ENCODE results near the gene TUBB4B. TPM values are rescaled to one million over a fixed set of nuclear protein-coding genes. Genes with fewer than 3 reads are reported as not detected.

Gene TUBB4B
- polyA plus RNA-seq, 4 donors: 343 to 454 (median 348) TPM

DNA sequence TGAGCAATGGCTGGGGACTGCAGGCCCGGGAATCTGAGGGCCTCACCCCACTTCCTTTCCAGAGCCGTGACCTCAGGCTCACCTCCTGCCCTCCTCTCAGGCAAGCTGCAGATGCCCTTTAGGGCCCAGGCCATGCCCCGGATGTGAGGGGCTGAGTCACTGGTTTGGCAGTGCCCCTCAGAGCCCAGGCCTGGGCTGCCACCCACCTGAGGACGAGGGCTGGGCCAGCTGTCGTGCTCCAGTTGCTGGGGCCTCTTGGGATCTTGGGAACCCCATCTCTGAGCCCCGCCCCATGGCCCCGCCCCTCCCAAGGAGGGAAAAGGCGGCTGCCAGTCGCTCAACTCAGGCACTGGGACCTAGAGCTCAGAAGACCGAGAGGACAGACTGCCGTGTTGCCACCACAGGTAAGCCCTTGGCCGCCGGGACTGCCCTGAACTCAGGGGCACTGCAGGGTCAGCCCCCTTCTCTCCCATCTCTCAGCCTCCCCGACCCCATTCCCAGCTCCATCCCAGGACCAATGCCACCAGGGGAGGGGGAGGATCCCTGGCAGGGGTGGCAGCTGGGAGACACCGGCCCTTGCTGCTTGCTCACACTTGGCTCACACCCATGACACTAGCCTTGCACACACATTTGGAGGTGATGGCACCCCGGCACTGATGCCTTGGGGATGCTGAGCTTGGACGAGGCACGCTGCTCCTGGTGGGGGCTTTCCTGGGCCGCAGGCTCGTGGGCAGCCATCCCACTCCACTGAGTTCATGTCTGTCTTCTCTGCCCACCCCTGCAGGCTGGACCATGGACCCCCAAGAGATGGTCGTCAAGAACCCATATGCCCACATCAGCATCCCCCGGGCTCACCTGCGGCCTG lies 16.0 kb upstream of the TUBB4B start, which contains the start of gene CYSRT1:
CYSRT1 (plus strand) TSS at position 345 of the 865 bp plus-strand sequence; CDS start at position 793, 448 bp downstream.
- DNase-seq (ENCODE audit: low read depth in 4 of 4, low spot score in 3 of 4): no peak

DNA sequence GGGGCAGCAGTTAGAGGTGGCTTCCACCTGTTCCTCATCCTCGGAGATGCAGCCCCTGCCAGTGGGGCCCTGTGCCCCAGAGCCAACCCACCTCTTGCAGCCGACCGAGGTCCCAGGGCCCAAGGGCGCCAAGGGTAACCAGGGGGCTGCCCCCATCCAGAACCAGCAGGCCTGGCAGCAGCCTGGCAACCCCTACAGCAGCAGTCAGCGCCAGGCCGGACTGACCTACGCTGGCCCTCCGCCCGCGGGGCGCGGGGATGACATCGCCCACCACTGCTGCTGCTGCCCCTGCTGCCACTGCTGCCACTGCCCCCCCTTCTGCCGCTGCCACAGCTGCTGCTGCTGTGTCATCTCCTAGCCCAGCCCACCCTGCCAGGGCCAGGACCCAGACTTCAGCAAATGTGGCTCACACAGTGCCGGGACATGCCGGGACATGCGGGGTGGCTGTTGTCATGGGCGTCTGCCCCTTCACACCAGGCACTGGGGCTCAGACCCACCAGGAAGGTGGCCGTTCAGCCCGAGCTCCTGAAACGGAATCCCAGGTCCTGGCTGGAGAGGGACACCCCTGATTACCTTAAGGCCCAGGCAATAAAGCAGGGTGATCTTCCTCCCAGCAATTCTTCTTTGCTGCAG lies 15.3 kb upstream of the TUBB4B start:
- no peak for DNase-seq (ENCODE audit: low read depth in 4 of 4, low spot score in 3 of 4)

DNA sequence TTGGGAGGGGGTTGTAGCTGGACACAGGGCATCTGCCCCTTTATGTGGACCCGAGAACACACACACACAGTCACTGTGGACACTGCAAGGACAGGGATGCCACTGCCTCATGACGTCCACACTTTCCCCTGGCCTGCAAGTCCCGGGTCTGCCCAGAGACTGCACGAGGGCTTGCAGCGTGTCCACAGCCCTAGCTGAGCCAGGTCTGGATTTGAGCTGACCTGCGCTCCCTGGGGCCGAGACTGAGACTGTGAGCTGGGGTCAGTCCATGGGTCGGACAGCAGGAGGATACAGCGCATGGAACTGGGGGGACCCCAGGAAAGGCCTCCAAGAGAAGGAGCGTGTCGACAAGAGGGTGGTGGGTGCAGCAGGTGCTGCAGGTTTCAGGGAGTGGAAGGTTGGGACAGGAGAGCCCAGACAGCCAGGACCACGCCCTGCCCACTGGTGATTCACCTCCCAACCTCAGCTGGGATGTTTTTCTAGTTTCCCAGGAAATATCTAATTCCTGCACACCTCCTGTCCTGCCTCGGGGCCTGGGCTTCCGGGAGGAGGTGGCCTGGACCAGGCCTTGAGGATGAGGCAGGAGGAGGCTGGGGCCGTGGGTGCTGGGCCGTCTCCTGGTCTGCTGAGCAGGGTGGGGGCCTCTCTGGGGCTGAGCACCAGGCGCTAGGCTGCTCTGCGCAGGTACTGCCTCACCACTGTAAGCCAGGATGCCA lies 14.6 kb upstream of the TUBB4B start:
- DNase-seq (ENCODE audit: low read depth in 4 of 4, low spot score in 3 of 4): no peak

DNA sequence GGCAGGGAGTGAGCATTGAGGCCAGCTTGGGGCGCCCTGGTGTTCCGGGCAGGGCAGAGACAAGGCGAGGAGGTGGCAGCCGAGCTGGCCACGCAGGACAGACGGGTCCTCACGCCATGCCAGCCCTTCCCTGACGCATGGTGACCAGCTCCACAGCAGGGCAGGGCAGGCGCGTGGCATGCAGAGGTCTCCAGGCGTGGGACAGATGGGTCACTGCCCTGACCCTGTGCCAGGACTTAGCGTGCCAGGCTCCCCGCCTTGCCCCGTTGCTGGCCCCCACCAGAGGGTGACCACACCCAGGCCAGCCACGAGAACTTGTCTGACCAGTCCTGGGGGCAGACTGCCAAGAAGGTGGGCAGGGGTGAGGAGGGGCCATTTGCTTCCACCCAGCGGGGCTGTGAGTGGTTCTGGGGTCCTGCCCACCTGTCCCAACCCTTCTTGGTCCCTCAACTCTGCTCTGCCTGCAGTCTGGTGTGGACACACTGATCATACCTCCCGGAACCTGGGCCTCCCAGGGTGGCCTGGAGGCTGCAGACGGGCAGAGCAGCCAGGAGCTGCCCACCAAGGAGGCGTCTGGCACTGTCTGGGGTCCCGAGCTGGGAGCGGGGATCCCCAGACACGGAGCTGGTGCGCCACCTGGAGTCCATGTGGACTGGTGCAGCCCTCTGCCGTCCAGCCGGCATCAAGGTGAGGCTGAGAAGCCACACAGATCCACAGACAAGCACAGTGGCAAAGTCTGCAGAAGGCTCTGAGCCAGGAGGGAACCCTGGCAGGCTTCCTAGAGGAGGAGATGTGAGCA lies 13.8 kb upstream of the TUBB4B start, which contains the start of gene RNF224:
RNF224 (plus strand) TSS at position 449 of the 799 bp plus-strand sequence. CDS start 834 bp downstream, outside the sequence.
- peak in 1 of 4 donors; percentile 49 for DNase-seq (ENCODE audit: low read depth in 4 of 4, low spot score in 3 of 4)

- no peak for DNase-seq (ENCODE audit: low read depth in 4 of 4, low spot score in 3 of 4)
Measured at GRCh38 chr9:137227853-137228505, 13.1 kb upstream of the TUBB4B start.

DNA sequence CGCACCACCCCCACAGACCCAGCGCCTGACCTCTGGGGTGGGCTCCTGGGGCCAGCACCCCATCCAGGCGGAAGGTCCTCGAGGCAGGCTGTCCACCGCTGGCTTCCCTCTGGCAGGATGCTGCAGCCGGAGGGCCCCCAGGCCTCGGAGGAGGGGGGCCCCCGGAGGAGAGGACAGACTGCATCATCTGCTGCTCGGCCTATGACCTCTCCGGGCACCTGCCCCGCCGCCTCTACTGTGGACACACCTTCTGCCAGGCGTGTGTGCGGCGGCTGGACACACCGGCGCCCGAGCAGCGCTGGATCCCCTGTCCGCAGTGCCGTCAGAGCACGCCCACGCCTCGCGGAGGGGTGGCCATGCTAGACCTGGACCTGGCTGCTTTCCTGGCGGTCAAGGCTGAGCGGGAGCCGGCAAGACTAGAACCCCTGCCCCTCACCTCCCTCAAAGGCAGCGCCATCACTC lies 12.6 kb upstream of the TUBB4B start:
- DNase-seq (ENCODE audit: low read depth in 4 of 4, low spot score in 3 of 4): no peak

DNA sequence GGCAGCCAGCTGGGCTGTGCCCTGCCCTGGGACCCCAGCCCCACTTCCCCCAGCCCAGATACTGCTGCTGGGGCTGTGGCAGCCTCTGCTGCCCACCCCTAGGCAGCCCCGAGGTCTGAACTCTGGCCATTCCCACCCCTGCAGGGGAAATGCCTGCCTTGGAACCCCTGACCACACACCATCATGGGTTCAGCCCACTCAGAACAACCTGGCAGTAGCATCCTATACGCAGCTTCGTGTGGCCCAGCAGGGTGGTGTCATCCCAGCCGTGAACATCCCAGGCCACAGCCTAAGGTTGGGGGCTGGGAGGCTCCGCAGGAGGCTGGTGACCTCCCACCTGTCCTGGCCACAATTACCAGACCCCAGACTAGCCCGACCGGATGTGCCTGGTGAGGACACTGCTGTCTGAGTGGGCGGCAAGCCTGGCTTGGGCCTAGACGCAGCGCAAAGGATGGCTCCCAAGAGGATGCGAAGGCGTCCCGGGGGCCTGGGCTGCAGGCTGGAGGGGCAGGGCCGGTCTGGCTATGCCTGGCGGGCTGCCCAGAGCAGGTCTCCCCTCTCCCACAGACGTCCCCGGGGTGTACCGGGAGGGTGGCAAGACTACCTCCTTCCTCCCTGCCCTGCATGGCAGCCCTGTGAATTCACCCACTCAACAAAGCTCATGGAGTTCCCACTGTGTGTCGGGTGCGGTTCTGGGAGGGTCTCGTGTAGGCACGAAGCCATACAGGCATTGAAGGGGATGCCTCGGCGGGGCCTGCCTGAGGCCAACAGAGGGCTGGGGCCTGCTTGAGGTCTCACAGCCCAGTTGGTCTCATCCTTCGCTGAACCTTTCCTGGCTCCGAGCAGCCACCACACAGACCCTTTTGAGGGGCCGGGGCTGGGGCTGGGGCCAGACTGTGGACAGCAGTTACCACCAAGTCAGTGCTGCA lies 11.9 kb upstream of the TUBB4B start:
- no peak for DNase-seq (ENCODE audit: low read depth in 4 of 4, low spot score in 3 of 4)

GRCh38 chr9:137229903-137230704 lies 11.0 kb upstream of the TUBB4B start:
- no peak for DNase-seq (ENCODE audit: low read depth in 4 of 4, low spot score in 3 of 4)

GRCh38 chr9:137230705-137231371 lies 10.2 kb upstream of the TUBB4B start, which contains the start of gene SLC34A3:
TSS of gene SLC34A3 (plus strand) at chr9:137230901. CDS start at chr9:137231703, 802 bp downstream.
- no peak for DNase-seq (ENCODE audit: low read depth in 4 of 4, low spot score in 3 of 4)

GRCh38 chr9:137231372-137232039 lies 9.6 kb upstream of the TUBB4B start:
- no peak for DNase-seq (ENCODE audit: low read depth in 4 of 4, low spot score in 3 of 4)

- DNase-seq (ENCODE audit: low read depth in 4 of 4, low spot score in 3 of 4): no peak
Measured at GRCh38 chr9:137232101-137232500, 9.0 kb upstream of the TUBB4B start.

DNA sequence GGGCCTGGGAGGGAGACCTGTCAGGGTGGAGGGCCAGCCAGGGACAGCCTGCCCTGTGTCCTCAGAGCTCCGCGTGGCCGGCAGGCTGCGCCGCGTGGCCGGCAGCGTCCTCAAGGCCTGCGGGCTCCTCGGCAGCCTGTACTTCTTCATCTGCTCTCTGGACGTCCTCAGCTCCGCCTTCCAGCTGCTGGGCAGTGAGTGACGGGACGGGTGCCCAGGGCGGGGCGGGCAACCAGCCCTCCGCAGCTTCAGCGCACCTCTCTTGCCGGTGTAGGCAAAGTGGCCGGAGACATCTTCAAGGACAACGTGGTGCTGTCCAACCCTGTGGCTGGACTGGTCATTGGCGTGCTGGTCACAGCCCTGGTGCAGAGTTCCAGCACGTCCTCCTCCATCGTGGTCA lies 8.6 kb upstream of the TUBB4B start:
- no peak for DNase-seq (ENCODE audit: low read depth in 4 of 4, low spot score in 3 of 4)

- DNase-seq (ENCODE audit: low read depth in 4 of 4, low spot score in 3 of 4): no peak
Measured at GRCh38 chr9:137233143-137233980, 7.7 kb upstream of the TUBB4B start.

DNA sequence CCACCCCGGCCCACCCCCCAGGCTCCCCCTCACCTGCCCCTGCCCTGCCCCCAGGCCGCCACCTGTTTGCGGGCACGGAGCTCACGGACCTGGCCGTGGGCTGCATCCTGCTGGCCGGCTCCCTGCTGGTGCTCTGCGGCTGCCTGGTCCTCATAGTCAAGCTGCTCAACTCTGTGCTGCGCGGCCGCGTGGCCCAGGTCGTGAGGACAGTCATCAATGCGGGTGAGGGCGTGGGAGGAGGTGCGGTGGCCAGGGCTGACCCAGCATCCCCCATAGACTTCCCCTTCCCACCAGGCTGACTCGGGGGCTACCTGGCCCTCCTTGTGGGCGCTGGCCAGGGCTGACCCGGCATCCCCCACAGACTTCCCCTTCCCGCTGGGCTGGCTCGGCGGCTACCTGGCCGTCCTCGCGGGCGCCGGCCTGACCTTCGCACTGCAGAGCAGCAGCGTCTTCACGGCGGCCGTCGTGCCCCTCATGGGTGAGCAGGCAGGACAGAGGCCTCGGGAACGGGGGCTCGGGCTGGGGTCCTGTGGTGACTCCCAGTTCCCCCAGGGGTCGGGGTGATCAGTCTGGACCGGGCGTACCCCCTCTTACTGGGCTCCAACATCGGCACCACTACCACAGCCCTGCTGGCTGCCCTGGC lies 6.9 kb upstream of the TUBB4B start:
- no peak for DNase-seq (ENCODE audit: low read depth in 4 of 4, low spot score in 3 of 4)

DNA sequence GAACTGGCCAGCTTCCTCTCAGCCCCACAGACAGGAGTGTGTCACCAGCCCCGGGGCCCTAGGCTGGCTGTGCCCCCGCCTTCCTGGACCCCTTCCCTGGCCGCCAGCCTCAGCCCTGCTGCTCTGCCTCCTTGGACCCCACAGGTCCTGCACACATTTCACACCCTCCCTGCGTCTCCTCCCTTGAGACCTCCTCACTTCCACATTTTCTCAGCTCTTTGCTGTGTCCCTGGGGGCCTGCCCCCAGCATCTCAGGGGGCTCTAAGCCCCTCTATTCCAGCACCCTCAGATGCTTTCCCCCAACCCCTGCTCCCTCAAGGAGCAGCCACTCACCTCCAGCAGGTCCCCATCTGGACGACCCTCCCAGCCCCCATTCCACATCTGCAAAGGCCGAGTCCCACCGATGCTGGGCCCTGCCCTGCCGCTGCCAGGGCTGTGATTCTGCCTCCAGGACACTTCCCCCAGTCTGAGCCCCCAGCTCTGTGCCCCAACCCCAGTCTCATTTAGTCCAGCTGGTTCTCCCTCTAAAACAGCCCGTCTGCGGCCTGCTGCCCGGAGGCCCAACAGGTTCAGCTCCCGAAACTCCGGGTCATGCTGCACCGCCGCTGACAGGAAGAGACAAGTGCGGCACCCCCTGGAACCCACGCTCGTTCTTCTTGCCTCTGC lies 6.2 kb upstream of the TUBB4B start:
- no peak for DNase-seq (ENCODE audit: low read depth in 4 of 4, low spot score in 3 of 4)
